ENCODE data around the gene GRIN3A. TPM values are rescaled to one million over a fixed set of nuclear protein-coding genes. Genes with fewer than 3 reads are reported as not detected.

GRIN3A gene
- total and polyA plus RNA-seq, 11 donors = 0.06 to 1.4 (median 0.21) TPM

DNA sequence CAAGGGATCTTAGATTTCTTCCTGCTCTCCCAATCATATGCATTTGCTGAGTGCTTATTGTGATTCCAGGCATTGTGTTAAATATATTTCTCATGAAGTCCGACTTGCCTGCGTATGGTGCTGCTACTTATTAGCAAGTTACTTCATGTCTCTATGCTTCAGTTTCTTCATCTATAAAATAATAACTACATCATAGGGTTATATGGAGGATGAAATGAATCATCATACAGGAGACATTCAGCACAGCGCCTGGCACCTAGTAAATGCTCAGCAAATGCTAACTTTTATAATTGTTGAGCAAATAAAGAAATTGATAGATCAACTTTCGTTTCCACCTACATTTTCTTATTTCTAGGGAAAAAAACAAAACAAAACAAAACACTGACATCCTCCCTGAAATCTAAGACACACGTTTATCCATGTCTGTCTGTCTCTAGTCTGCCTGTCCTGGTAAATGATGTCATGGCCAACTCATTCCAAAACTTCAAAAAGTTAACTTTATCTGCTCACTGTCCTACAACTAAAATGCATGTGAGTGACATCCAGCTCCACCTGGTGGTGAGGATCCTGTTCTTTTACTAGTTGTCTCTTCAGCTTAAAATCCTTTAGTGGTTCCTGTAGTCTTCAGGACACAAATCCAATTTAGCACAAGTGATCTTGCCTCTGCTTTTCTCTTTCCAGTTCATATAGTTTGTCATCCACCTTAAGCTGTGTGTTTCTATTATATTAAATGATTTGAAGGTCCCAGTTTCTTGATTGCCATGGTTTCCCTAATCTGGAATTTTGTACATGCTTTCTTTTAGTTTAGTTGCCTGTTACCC is 171.3 kb downstream of the GRIN3A start:
- WGBS, 4 donors = 83 to 88% (median 85%) methylated on average over 5 of the region's 5 CpGs
- TF ChIP-seq POLR2A (IDR thresholded peaks at IDR 0.05) = no peak
- TF ChIP-seq, protein P1, sequence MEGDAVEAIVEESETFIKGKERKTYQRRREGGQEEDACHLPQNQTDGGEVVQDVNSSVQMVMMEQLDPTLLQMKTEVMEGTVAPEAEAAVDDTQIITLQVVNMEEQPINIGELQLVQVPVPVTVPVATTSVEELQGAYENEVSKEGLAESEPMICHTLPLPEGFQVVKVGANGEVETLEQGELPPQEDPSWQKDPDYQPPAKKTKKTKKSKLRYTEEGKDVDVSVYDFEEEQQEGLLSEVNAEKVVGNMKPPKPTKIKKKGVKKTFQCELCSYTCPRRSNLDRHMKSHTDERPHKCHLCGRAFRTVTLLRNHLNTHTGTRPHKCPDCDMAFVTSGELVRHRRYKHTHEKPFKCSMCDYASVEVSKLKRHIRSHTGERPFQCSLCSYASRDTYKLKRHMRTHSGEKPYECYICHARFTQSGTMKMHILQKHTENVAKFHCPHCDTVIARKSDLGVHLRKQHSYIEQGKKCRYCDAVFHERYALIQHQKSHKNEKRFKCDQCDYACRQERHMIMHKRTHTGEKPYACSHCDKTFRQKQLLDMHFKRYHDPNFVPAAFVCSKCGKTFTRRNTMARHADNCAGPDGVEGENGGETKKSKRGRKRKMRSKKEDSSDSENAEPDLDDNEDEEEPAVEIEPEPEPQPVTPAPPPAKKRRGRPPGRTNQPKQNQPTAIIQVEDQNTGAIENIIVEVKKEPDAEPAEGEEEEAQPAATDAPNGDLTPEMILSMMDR (IDR thresholded peaks at IDR 0.05) = peak in 8 of 12 donors; percentile 10 to 43 (median 30)
- H3K27me3 ChIP-seq = no peaks in the 10 kb centered on the region
- DNase-seq (no peak), ATAC-seq (no peak)
- H3K27ac ChIP-seq = no peak overlapping the region
- intact Hi-C loops (cut with DNase I) = no loop called here
- no peak overlapping the region for H3K4me3 ChIP-seq
- no peaks in the 10 kb centered on the region for H3K9me3 ChIP-seq
- peaks cover 0 to 3% (median 0%) of the 10 kb centered on the region in 12 donors for H3K4me1 ChIP-seq
- peaks cover 0 to 84% (median 61%) of the 10 kb centered on the region in 9 donors for H3K36me3 ChIP-seq

DNA sequence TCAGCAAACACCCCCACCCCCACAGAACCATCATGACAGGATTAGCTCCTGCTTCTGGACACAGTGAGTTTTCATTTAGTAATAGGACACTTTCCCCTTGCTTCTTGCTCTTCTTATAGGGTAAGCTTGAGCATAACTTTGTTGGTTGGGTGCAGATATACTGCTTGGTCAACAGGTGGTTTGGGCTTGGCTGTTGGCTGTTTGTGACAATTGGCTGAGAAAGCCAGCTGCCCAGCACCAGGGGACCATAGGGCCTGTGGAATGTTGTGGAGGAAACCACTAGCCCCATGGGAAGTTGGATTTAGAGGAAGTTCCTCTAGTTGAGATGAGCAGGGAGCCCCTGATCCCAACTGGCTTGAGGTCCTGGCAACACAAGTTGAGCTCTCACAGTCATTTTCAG is 174.2 kb downstream of the GRIN3A start:
- Histone ChIP-seq H3K27ac (no peak overlapping the region), H3K27me3 (no peaks in the 10 kb centered on the region), H3K4me1 (no peaks in the 10 kb centered on the region), H3K4me3 (no peak overlapping the region), H3K9me3 (peaks cover 0 to 5% (median 0%) of the 10 kb centered on the region in 12 donors), H3K36me3 (peaks cover 0 to 100% (median 84%) of the 10 kb centered on the region in 9 donors)
- no peak for ATAC-seq
- DNase-seq = no peak
- intact Hi-C loops (cut with DNase I) = no loop called here
- TF ChIP-seq, protein P1 (IDR thresholded peaks at IDR 0.05) = no peak
- no peak for TF ChIP-seq POLR2A (IDR thresholded peaks at IDR 0.05)

- H3K27ac ChIP-seq = no peak overlapping the region
- H3K36me3 ChIP-seq = peaks cover 0 to 100% (median 87%) of the 10 kb centered on the region in 9 donors
- H3K9me3 ChIP-seq = peaks cover 0 to 15% (median 0%) of the 10 kb centered on the region in 12 donors
- H3K4me1 ChIP-seq = no peaks in the 10 kb centered on the region
- no peak overlapping the region for H3K4me3 ChIP-seq
- ATAC-seq = no peak
- no peaks in the 10 kb centered on the region for H3K27me3 ChIP-seq
- TF ChIP-seq, protein P1 (IDR thresholded peaks at IDR 0.05) = no peak
- TF ChIP-seq POLR2A (IDR thresholded peaks at IDR 0.05) = no peak
- intact Hi-C loops (cut with DNase I) = no loop called here
- no peak for DNase-seq
- 88 to 98% (median 96%) methylated on average over 1 of the region's 1 CpG for WGBS, 4 donors
Measured at GRCh38 chr9:101562966-101563365, 175.5 kb downstream of the GRIN3A start.

DNA sequence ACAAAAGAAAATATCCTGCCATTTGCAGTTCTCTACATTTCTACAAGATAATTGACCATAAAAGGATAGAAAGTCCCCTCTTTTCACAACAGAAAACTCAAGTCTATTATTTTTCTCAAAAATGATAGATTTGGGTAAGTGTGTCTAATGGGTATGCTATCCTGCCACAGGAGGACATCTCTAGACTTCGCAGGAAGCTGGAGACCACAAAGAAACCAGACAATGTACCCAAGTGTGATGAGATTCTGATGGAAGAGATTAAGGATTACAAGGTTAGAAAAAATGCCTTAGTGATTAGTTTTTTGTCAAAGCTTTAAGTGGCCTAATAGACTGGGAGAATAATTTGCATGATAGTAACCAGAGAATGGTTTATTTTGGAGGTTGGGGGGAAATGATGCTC is 176.7 kb downstream of the GRIN3A start:
- TF ChIP-seq, protein P1 (IDR thresholded peaks at IDR 0.05) = no peak
- no peak for TF ChIP-seq POLR2A (IDR thresholded peaks at IDR 0.05)
- intact Hi-C loops (cut with DNase I) = no loop called here
- Histone ChIP-seq H3K4me3 (no peak overlapping the region), H3K27ac (no peak overlapping the region), H3K9me3 (peaks cover 0 to 15% (median 0%) of the 10 kb centered on the region in 12 donors), H3K4me1 (no peaks in the 10 kb centered on the region), H3K27me3 (no peaks in the 10 kb centered on the region), H3K36me3 (peaks cover 0 to 100% (median 90%) of the 10 kb centered on the region in 9 donors)
- WGBS, 4 donors = 92 to 99% (median 97%) methylated on average over 1 of the region's 1 CpG
- DNase-seq (no peak), ATAC-seq (no peak)

Measured in heart left ventricle (tissue), 16 donors.